ENCODE data around the gene KCNQ1OT1.

GRCh38 chr11:2559527-2560311 is 140.1 kb downstream of the KCNQ1OT1 start:
- TF ChIP-seq CTCF (conservative IDR thresholded peaks at IDR 0.05; ENCODE audit: low read length) (no peak), EZH2phosphoT487 (IDR thresholded peaks at IDR 0.05; ENCODE audit: borderline replicate concordance) (no peak)

Data from Loucy (cell line).